Measurements from ENCODE around the gene CPNE6. TPM values are rescaled to one million over a fixed set of nuclear protein-coding genes. Genes with fewer than 3 reads are reported as not detected.

The CPNE6 gene
- polyA plus RNA-seq, 1 experiment: not detected

- TF ChIP-seq, protein P1, sequence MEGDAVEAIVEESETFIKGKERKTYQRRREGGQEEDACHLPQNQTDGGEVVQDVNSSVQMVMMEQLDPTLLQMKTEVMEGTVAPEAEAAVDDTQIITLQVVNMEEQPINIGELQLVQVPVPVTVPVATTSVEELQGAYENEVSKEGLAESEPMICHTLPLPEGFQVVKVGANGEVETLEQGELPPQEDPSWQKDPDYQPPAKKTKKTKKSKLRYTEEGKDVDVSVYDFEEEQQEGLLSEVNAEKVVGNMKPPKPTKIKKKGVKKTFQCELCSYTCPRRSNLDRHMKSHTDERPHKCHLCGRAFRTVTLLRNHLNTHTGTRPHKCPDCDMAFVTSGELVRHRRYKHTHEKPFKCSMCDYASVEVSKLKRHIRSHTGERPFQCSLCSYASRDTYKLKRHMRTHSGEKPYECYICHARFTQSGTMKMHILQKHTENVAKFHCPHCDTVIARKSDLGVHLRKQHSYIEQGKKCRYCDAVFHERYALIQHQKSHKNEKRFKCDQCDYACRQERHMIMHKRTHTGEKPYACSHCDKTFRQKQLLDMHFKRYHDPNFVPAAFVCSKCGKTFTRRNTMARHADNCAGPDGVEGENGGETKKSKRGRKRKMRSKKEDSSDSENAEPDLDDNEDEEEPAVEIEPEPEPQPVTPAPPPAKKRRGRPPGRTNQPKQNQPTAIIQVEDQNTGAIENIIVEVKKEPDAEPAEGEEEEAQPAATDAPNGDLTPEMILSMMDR (IDR thresholded peaks at IDR 0.05; ENCODE audit: low read depth, low read length): no peak
- Histone ChIP-seq H3K27me3 (ENCODE audit: control insufficient read depth, insufficient read depth, low read length) (peaks cover 40% of the 10 kb centered on the region), H3K9me3 (ENCODE audit: control insufficient read depth, insufficient read depth, low read length) (no peaks in the 10 kb centered on the region), H3K4me3 (ENCODE audit: low read depth, low read length) (no peak overlapping the region), H3K27ac (ENCODE audit: low read depth, low read length) (no peak overlapping the region)
- ChIA-PET POLR2A (interaction anchor here (0.6 kb wide), 1 partner anchor 1466 kb away, joined by 3 read pairs; no protein-coding TSS in a partner anchor), CTCF (interaction anchor here (1.0 to 4.6 kb wide), 8 partner anchors 9 to 252 kb away, joined by 3 to 196 read pairs (median 22); partner anchors contain the start of genes CIDEB, DCAF11, IRF9 and NRL)
- DNase-seq (ENCODE audit: low read depth, low spot score): no peak
Measured at GRCh38 chr14:24055971-24056799, 15.2 kb upstream of the CPNE6 start.

GRCh38 chr14:24056800-24057184 is 14.6 kb upstream of the CPNE6 start:
- no peak for DNase-seq (ENCODE audit: low read depth, low spot score)
- Histone ChIP-seq H3K9me3 (ENCODE audit: control insufficient read depth, insufficient read depth, low read length) (no peaks in the 10 kb centered on the region), H3K27me3 (ENCODE audit: control insufficient read depth, insufficient read depth, low read length) (peaks cover 36% of the 10 kb centered on the region), H3K27ac (ENCODE audit: low read depth, low read length) (no peak overlapping the region), H3K4me3 (ENCODE audit: low read depth, low read length) (no peak overlapping the region)
- TF ChIP-seq, protein P1 (IDR thresholded peaks at IDR 0.05; ENCODE audit: low read depth, low read length): no peak
- ChIA-PET CTCF (interaction anchor here (1.1 to 4.6 kb wide), 9 partner anchors 9 to 251 kb away, joined by 3 to 196 read pairs (median 22); partner anchors contain the start of genes CIDEB, DCAF11, IRF9 and NRL), POLR2A (no interaction called here)

DNA sequence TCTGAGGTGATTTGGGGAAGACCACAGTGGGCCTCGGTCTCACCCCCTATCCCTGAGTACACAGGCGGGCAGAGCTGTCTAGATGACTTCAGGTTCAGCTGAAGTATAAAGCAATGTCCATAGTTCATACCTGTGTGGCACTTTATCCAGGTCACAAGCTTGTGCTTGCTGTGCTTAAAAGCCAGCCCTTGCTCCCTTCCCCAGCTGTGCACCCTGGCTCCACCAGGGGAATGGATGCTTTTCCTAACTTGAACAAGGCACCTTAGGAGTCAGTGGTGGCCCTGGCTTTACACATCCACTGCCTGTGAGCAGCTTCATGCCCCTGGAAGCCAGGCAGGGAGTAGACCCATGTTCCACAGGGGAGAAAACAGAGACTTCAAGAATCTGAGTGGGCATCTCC is 14.1 kb upstream of the CPNE6 start:
- ChIA-PET POLR2A (interaction anchor here (1.6 kb wide), 1 partner anchor 185 kb away, joined by 4 read pairs; the partner anchor contains the start of gene TINF2), CTCF (interaction anchor here (1.3 to 4.6 kb wide), 12 partner anchors 16 to 374 kb away, joined by 3 to 196 read pairs (median 14); partner anchors contain the start of genes CIDEB, DCAF11, IRF9 and NRL)
- H3K9me3 ChIP-seq (ENCODE audit: control insufficient read depth, insufficient read depth, low read length): no peaks in the 10 kb centered on the region

GRCh38 chr14:24057867-24058259 is 13.5 kb upstream of the CPNE6 start:
- ChIA-PET CTCF (interaction anchor here (0.7 to 4.6 kb wide), 19 partner anchors 9 to 374 kb away, joined by 3 to 196 read pairs (median 7); partner anchors contain the start of genes CIDEB, DCAF11, IRF9 and NRL), POLR2A (interaction anchor here (0.9 to 1.6 kb wide), 4 partner anchors 23 to 185 kb away, joined by 4 to 9 read pairs (median 5); partner anchors contain the start of gene TINF2)

More for the DNA sequence above, 14.1 kb upstream of the CPNE6 start:
- TF ChIP-seq, protein P1 (IDR thresholded peaks at IDR 0.05; ENCODE audit: low read depth, low read length): no peak; the same call in 1 of the 2 replicates
- H3K27ac ChIP-seq (ENCODE audit: low read depth, low read length): no peak overlapping the region
- DNase-seq (ENCODE audit: low read depth, low spot score): no peak
- peaks cover 36% of the 10 kb centered on the region for H3K27me3 ChIP-seq (ENCODE audit: control insufficient read depth, insufficient read depth, low read length)
- no peak overlapping the region for H3K4me3 ChIP-seq (ENCODE audit: low read depth, low read length)

More at GRCh38 chr14:24057867-24058259, 13.5 kb upstream of the CPNE6 start:
- Histone ChIP-seq H3K27me3 (ENCODE audit: control insufficient read depth, insufficient read depth, low read length) (peaks cover 35% of the 10 kb centered on the region), H3K27ac (ENCODE audit: low read depth, low read length) (no peak overlapping the region), H3K9me3 (ENCODE audit: control insufficient read depth, insufficient read depth, low read length) (no peaks in the 10 kb centered on the region), H3K4me3 (ENCODE audit: low read depth, low read length) (no peak overlapping the region)
- DNase-seq (ENCODE audit: low read depth, low spot score): no peak
- TF ChIP-seq, protein P1 (IDR thresholded peaks at IDR 0.05; ENCODE audit: low read depth, low read length): no peak
